Measurements from ENCODE around the gene CREG2. TPM values are rescaled to one million over a fixed set of nuclear protein-coding genes. Genes with fewer than 3 reads are reported as not detected.
"Not testable (repeated sequence)": the region's sequence is repeated elsewhere in the genome, so short reads cannot be mapped to it uniquely, and the experiment has no call there.

Gene CREG2
- polyA plus RNA-seq, 3 donors: 0.37 to 0.96 (median 0.55) TPM

DNA sequence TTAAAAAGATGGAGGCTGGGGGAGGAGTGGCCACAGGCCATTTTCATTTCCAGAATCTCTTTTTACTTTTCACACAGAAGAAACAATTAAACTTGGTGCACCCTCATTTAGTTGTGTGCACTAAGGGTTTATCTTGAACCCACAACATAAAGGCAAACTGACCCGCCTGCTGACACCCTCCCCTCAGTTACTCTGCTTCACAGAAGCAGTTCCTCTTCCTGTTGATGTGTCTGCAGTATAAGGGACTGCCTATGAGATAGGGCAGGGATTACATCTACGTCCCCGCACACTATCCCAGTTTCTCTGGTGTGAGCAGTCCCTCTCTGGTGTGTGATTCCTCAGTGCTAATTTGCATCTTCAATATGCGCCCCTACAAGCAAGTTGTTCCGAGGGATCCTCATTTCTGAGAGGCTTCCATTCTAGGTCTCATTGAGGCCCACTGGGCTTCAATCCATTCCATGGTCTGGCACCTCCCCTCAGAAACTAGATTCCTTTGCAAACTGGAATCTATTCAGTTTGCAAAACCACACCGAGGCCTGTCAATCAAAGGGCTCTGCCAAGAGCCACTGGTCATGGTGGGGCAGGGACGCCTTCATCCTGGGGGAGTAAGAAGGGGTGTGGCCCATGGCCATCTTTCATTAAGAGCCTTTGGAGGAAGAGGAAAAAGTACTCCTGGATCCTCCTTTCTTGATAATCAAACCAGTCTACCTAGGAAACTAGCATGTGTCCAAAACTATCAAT, 12.3 kb downstream of the CREG2 start:
- DNase-seq: no peak

GRCh38 chr2:101372792-101373191, 14.5 kb downstream of the CREG2 start:
- no peak for DNase-seq

- DNase-seq: no peak
Measured at GRCh38 chr2:101371636-101372035, 15.7 kb downstream of the CREG2 start.

- DNase-seq: no peak
Measured at GRCh38 chr2:101369100-101369499, 18.2 kb downstream of the CREG2 start.

DNA sequence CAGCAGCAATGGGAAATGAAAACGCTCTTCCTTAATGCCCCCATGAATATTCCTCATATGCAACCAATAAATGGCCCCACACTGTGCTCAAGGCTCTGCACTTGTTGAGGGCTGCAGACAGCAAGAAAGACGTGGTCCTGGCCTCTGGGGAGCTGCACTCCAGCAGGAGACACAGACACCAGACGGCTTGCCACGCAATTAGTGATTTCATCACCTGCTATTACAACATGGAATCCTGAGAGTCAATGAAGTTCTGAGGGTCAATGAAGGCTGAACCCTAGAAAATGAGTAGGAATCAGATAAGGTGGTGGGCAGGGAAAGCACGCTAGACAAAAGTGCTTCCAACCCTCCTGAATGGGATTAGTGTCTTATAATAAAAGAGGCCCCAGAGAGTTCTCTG, 18.9 kb downstream of the CREG2 start:
- DNase-seq: no peak

DNA sequence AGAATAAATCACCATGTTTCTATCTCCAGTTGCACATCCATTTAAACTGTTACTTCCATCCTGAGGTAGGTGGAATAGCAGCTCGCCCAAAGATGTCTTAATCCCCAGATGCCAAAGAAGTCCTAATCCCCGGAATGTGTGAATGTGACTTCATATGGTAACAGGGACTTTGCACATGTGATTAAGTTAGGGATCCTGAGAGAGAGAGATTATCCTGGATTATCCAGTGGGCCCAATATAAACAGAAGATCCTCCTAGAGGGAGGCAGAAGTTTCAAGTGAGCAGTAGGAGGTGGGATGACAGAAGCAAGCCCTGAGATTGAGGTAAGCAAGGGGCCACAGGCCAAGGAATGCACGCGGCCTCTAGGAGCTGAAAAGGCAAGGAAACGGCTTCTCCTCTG, 19.8 kb downstream of the CREG2 start:
- no peak for DNase-seq

DNA sequence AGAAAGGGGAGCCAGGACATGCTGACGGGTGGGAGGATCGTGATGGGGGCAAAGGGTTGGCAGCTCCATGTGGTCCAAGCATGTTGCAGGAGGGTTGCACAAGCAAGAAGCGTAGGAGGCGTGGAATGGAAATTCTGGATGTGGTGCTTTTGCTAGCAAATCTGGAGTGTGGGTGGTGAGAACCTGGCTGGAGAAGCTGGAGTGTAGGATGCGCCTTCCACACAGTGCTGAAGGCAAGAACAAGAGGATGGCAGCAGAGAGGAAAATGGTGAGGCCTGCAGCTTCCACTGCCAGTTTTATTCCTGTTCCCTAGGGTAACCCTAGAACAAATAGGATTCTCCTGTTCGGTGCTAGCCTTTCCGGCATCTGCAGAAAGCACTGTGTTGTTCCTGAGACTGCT, 22.4 kb downstream of the CREG2 start:
- no peak for DNase-seq

DNA sequence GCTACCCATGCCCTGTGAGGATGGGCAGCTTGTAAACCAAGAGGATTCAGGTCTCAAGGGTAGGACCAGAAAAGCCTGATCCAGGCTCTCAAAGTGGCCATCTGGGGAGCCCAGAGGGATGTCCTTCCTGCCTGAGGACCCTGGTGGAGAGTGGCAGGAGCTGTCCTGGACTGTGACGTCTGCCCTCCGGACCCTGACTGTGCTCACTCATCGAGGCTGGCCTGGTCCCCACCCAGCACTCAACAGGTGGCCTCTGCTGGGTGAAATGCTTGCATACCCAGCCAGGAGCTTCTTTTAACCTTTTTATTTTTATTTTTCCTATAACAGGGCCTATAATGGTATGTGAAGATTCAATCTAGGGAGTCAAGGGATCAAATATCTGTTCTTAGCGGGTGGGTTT, 24.5 kb downstream of the CREG2 start:
- no peak for DNase-seq

GRCh38 chr2:101362316-101362715, 25.0 kb downstream of the CREG2 start:
- no peak for DNase-seq

GRCh38 chr2:101361522-101361921, 25.8 kb downstream of the CREG2 start:
- DNase-seq: no peak

GRCh38 chr2:101361121-101361520, 26.2 kb downstream of the CREG2 start:
- no peak for DNase-seq

GRCh38 chr2:101360232-101360631, 27.1 kb downstream of the CREG2 start:
- DNase-seq: no peak

GRCh38 chr2:101359410-101359954, 27.8 kb downstream of the CREG2 start:
- no peak for DNase-seq

DNA sequence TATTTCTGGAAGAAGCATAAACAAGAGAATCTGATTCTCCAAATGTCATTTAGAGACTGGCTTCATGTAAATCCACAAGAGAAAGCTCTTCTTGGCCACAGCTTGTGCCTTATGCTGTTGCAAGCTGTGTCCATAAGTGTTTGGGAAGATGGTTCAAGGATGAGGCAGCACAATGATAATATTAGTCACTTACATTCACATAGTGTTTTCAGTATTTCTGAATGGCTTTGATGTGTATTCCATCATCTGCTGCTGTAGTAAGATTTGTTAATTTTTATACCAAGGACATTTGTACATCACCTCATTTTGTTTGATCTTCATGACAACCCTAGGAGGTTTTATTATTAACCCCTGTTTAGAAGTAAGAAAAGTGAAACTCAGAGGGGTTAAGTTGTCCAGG, 29.9 kb downstream of the CREG2 start:
- DNase-seq: no peak

GRCh38 chr2:101356521-101356920, 30.8 kb downstream of the CREG2 start:
- no peak for DNase-seq

- DNase-seq: no peak
Measured at GRCh38 chr2:101356055-101356454, 31.2 kb downstream of the CREG2 start.

GRCh38 chr2:101355401-101356054, 31.8 kb downstream of the CREG2 start:
- no peak for DNase-seq

GRCh38 chr2:101354420-101355311, 32.6 kb downstream of the CREG2 start:
- no peak for DNase-seq

- not testable (repeated sequence) for DNase-seq
Measured at GRCh38 chr2:101352631-101353030, 34.7 kb downstream of the CREG2 start.

DNA sequence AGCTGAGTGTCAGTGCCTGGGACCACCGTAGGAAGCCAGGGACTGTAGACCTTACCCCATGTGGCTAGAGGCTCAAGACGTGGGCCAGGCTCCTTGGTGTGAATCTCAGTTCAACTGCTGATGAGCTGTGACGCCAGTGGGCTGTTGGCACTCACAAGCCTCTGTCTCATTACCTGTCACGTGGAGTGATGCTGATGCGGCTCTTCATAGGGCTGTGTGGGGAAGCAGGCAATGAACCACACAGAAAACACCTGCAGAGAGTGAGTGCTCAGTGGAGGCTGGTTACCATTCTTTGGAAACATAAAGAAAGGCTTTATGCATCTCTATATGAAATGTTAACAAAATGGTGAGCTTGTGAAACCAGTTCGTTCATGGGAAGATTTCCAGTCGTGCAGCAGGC, 36.1 kb downstream of the CREG2 start:
- no peak for DNase-seq

DNA sequence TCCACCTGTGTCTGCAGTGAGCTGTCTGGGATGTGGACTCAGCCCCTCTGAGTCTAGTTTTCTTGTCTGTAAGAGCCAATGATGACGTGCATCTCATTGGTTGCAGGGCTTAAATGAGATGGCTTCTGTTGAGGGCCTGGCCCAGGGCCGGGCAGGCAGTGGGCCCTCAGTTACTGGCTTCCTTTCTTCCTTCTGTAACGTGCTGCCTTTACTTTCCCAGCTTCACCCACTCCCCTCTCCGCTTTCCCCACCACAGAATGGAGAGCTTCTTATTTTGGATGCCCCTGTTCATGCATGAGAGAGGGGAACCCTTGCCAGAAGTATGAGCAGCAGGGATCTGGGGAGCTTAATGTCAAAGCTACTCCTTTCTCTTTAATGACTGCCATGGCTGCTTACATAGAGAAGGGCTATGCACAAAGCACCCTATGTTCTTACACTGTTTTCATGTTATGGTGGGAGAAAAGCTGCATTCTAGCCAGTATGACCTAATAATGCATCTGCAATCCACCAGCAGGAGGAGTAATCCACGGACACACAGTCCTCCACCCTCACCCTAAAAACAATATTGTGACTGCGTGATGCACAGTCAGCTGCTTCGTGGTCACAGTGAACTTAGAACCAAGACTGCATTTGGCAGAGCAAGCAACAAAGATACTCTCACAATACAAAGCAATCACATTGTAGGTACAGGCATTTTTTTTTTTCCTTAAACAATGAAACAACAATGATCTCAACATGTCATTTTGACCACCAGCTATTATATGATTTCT, 37.2 kb downstream of the CREG2 start:
- no peak for DNase-seq

DNA sequence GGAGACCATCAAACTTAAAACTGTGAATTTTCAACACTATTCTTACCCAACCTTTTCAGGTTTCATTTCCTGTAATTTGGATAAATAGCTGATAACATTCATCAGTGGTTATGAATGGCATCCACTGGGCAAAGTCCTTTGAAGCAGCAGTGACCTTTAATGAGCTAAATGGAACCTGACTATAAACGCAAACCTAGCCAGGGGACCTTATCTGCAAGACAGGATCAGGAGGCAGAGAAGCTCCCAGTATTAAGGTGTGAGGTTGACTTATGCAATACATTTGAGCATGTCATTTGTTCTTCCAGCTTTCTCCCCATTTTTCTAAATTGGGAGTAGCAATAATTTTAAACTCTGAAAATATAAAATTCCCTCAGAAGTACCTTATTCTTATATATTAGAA, 38.4 kb downstream of the CREG2 start:
- DNase-seq: no peak
